ENCODE measurements around the gene TADA1. TPM values are rescaled to one million over a fixed set of nuclear protein-coding genes. Genes with fewer than 3 reads are reported as not detected.

TADA1 gene
- total RNA-seq, 6 experiments from 2014 or later: 6.5 to 8.1 (median 7.0) TPM

GRCh38 chr1:166910396-166910994 is 34.4 kb upstream of the TADA1 start:
- Mint-ChIP-seq H3K4me3 (no peak overlapping the region), H3K9me3 (no peaks in the 10 kb centered on the region), H3K27me3 (ENCODE audit: insufficient read depth) (peaks cover 13% of the 10 kb centered on the region), H3K27ac (no peak overlapping the region), H3K4me1 (ENCODE audit: low read depth) (peaks cover 30% of the 10 kb centered on the region), H3K36me3 (ENCODE audit: low read depth) (no peaks in the 10 kb centered on the region)
- TF ChIP-seq, protein P1, sequence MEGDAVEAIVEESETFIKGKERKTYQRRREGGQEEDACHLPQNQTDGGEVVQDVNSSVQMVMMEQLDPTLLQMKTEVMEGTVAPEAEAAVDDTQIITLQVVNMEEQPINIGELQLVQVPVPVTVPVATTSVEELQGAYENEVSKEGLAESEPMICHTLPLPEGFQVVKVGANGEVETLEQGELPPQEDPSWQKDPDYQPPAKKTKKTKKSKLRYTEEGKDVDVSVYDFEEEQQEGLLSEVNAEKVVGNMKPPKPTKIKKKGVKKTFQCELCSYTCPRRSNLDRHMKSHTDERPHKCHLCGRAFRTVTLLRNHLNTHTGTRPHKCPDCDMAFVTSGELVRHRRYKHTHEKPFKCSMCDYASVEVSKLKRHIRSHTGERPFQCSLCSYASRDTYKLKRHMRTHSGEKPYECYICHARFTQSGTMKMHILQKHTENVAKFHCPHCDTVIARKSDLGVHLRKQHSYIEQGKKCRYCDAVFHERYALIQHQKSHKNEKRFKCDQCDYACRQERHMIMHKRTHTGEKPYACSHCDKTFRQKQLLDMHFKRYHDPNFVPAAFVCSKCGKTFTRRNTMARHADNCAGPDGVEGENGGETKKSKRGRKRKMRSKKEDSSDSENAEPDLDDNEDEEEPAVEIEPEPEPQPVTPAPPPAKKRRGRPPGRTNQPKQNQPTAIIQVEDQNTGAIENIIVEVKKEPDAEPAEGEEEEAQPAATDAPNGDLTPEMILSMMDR (IDR thresholded peaks at IDR 0.05): peak; percentile 84
- peak; percentile 69 for DNase-seq

GRCh38 chr1:166908942-166909341 is 32.9 kb upstream of the TADA1 start:
- Mint-ChIP-seq H3K36me3 (ENCODE audit: low read depth) (no peaks in the 10 kb centered on the region), H3K27me3 (ENCODE audit: insufficient read depth) (peaks cover 9% of the 10 kb centered on the region), H3K4me1 (ENCODE audit: low read depth) (peaks cover 38% of the 10 kb centered on the region), H3K4me3 (no peak overlapping the region), H3K9me3 (no peaks in the 10 kb centered on the region), H3K27ac (no peak overlapping the region)
- peak; percentile 62 for DNase-seq
- TF ChIP-seq, protein P1 (IDR thresholded peaks at IDR 0.05): no peak

DNA sequence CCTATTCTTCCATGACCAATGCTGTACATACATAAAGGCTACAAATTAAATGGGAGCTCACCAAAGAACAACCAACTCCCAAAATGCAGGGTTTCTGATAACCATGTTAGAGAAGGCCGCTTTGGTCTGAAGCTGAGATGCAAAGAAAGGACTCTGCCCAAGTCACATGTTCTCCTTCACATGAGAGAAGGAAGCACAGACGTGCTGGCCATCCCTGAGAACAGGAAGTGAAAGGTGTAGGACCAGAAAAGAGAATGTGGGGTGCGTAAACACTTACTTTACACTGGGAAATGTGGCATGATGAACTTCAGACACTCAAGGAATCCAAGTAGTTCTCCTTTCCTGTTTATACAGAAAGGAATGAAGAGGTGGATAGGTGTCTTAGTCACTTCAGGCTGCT is 31.7 kb upstream of the TADA1 start:
- TF ChIP-seq, protein P1 (IDR thresholded peaks at IDR 0.05): no peak
- H3K9me3 Mint-ChIP-seq: no peaks in the 10 kb centered on the region

DNA sequence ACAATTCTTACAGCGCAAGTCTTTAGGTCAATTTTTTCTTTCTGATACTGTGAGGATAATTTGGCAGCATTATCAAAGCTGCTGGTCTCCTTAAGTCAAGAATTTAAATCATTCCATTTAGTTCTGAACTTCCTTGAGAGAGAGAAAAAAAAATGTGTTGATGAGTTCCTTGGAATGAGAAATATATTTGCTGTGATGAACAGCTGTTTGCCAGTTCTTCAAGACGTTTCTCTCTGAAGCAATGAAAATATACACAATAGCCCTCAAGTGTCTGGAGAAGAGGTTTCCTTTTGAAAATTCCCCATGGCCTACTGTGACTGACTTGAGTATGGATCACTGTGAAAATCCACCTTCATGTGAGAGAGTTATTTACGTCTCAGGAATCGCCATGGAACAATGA is 31.0 kb upstream of the TADA1 start:
- TF ChIP-seq, protein P1 (IDR thresholded peaks at IDR 0.05): no peak
- DNase-seq: no peak
- Mint-ChIP-seq H3K4me1 (ENCODE audit: low read depth) (peaks cover 41% of the 10 kb centered on the region), H3K36me3 (ENCODE audit: low read depth) (no peaks in the 10 kb centered on the region), H3K27ac (no peak overlapping the region), H3K9me3 (no peaks in the 10 kb centered on the region), H3K4me3 (no peak overlapping the region), H3K27me3 (ENCODE audit: insufficient read depth) (peaks cover 8% of the 10 kb centered on the region)

More for the DNA sequence above, 31.7 kb upstream of the TADA1 start:
- Mint-ChIP-seq H3K36me3 (ENCODE audit: low read depth) (no peaks in the 10 kb centered on the region), H3K4me1 (ENCODE audit: low read depth) (peaks cover 38% of the 10 kb centered on the region), H3K4me3 (no peak overlapping the region), H3K27ac (no peak overlapping the region), H3K27me3 (ENCODE audit: insufficient read depth) (peaks cover 10% of the 10 kb centered on the region)
- DNase-seq: no peak

DNA sequence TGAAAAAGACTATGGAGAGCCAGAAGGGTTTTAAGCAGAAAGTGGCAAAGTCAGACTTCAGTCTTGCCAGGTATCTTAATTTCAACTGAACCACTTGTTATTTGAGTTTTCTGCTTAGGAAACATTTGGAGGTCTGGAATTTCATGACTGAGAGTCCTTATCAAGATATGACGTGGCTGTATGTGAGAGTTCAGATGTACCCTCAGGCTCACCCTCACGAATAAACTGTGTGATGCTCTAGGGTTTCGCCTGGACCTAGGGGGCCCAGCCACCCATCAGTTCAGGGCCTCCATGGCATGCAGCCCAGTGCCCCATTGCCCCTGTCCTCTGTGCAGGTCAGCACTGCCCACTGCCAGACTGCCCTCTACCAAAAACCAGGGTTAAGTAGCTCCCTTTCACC is 30.6 kb upstream of the TADA1 start:
- Mint-ChIP-seq H3K27ac (no peak overlapping the region), H3K4me1 (ENCODE audit: low read depth) (peaks cover 45% of the 10 kb centered on the region), H3K36me3 (ENCODE audit: low read depth) (no peaks in the 10 kb centered on the region), H3K27me3 (ENCODE audit: insufficient read depth) (peaks cover 8% of the 10 kb centered on the region), H3K4me3 (no peak overlapping the region), H3K9me3 (no peaks in the 10 kb centered on the region)
- no peak for DNase-seq
- TF ChIP-seq, protein P1 (IDR thresholded peaks at IDR 0.05): no peak
